ENCODE data around the gene GPR158.

The GPR158 gene

DNA sequence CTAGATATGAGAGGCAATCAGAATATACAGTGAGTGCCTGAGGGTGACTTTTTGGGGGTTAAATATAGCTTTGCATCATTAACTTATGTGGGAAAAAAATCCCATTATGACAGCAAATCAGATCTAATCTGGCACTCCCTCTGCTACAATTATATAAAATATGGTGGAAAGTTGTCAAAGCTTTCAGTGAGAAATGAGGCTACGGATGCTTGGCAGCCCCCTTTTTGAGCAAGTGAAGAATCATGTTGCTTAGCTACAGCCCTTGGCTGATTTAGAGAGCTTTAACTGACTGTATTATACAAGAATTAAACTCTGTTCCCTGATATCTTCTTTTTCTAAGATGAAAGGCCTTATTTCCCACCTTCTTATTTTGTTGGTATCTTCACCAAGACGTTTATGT, 57.4 kb downstream of the GPR158 start:
- H3K9me3 ChIP-seq (replicated peaks in 1 of 2; ENCODE audit: control insufficient read depth in 2 of 2, insufficient read depth in 1 of 2, low read depth in 1 of 2, low read length in 2 of 2): no peaks in the 10 kb centered on the region

DNA sequence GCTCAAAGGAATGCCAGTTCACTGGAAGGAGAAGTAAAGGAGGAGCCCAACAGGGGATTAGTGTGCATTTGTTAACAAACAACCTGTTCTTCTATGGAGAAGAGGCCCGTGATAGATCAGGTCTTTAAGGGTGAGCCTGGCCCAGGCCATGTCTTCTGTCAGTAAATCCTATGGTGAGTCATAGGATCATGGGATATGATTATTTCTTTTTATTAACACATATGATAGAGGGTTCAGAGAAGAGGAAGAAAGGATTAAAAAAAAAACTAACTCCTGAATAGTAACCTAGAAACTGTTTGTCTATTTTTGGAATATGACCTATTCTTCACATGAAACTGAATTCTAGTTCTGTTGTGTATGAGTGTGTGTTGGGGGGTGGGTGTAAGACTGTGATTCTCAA, 70.4 kb downstream of the GPR158 start:
- no CpG with 5 or more reads among the region's 1 CpG for WGBS, 2 donors (ENCODE audit: extremely low coverage in 2 of 2, insufficient read length in 2 of 2, insufficient replicate concordance in 1 of 2)

More for the DNA sequence above, 57.4 kb downstream of the GPR158 start:
- Histone ChIP-seq H3K4ac (ENCODE audit: low read length) (no peak overlapping the region), H3K9ac (ENCODE audit: low read depth, low read length, poor library complexity) (no peak overlapping the region), H3K23ac (ENCODE audit: low read depth, low read length, poor library complexity) (no peak overlapping the region), H3K14ac (ENCODE audit: low read length) (no peak overlapping the region), H2BK120ac (ENCODE audit: low read depth, low read length) (no peak overlapping the region), H2AK5ac (ENCODE audit: low read depth, low read length) (no peak overlapping the region), H3K36me3 (replicated peaks in 1 of 2; ENCODE audit: control insufficient read depth in 2 of 2, insufficient read depth in 2 of 2, low read length in 2 of 2) (no peaks in the 10 kb centered on the region), H4K91ac (ENCODE audit: low read depth, low read length, poor library complexity) (no peak overlapping the region), H3K79me1 (ENCODE audit: low read depth, low read length) (no peaks in the 10 kb centered on the region), H2BK12ac (ENCODE audit: low read length) (no peak overlapping the region), H3K27me3 (ENCODE audit: control insufficient read depth in 3 of 3, insufficient read depth in 3 of 3, low read depth in 1 of 3, low read length in 3 of 3) (no peaks in the 10 kb centered on the region), H2BK5ac (ENCODE audit: low read length) (no peak overlapping the region), H3K4me2 (ENCODE audit: insufficient read depth, low read length, poor library complexity, severe bottlenecking) (no peak overlapping the region), H3K27ac (replicated peaks; ENCODE audit: low read length) (no peak overlapping the region), H3K4me1 (ENCODE audit: control insufficient read depth in 2 of 2, insufficient read depth in 1 of 2, low read depth in 1 of 2, low read length in 2 of 2) (no peaks in the 10 kb centered on the region), H3K18ac (ENCODE audit: low read length) (no peak overlapping the region), H2AFZ (ENCODE audit: low read length) (no peak overlapping the region), H4K8ac (ENCODE audit: low read depth, low read length) (no peak overlapping the region), H2BK15ac (ENCODE audit: low read length) (no peak overlapping the region), H3K4me3 (ENCODE audit: low read length in 2 of 2) (no peak overlapping the region)
- no CpG with 5 or more reads among the region's 2 CpGs for WGBS, 2 donors (ENCODE audit: extremely low coverage in 2 of 2, insufficient read length in 2 of 2, insufficient replicate concordance in 1 of 2)
- DNase-seq (ENCODE audit: low spot score): no peak

DNA sequence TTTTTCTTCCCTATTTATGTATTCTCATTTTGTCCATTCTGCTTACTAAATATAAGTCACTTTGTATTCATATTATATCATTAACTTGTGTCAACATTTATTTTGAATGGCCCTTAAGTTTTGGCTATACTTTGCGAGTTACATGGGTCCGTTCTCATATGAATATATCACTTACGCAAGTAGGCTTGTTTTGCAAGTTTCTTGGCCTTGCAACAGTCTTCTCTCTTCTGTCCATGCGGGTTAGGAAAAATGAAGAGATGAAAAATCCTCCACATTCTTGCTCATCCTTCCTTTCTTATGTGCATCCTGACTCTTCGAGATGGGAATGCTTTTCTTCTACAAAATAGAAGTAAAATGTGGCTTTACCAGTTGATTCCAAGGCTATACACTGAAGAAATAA, 82.8 kb downstream of the GPR158 start:
- Histone ChIP-seq H4K8ac (ENCODE audit: low read depth, low read length) (no peak overlapping the region), H2BK120ac (ENCODE audit: low read depth, low read length) (no peak overlapping the region), H2BK15ac (ENCODE audit: low read length) (no peak overlapping the region), H2BK5ac (ENCODE audit: low read length) (no peak overlapping the region), H3K4me3 (ENCODE audit: low read length in 2 of 2) (no peak overlapping the region), H3K36me3 (replicated peaks in 1 of 2; ENCODE audit: control insufficient read depth in 2 of 2, insufficient read depth in 2 of 2, low read length in 2 of 2) (no peaks in the 10 kb centered on the region), H3K9me3 (replicated peaks in 1 of 2; ENCODE audit: control insufficient read depth in 2 of 2, insufficient read depth in 1 of 2, low read depth in 1 of 2, low read length in 2 of 2) (no peaks in the 10 kb centered on the region), H3K23ac (ENCODE audit: low read depth, low read length, poor library complexity) (no peak overlapping the region), H2BK12ac (ENCODE audit: low read length) (no peak overlapping the region), H3K9ac (ENCODE audit: low read depth, low read length, poor library complexity) (no peak overlapping the region), H3K18ac (ENCODE audit: low read length) (no peak overlapping the region), H2AFZ (ENCODE audit: low read length) (no peak overlapping the region), H3K79me1 (ENCODE audit: low read depth, low read length) (no peaks in the 10 kb centered on the region), H2AK5ac (ENCODE audit: low read depth, low read length) (no peak overlapping the region), H3K4me2 (ENCODE audit: insufficient read depth, low read length, poor library complexity, severe bottlenecking) (no peak overlapping the region), H4K91ac (ENCODE audit: low read depth, low read length, poor library complexity) (no peak overlapping the region), H3K27me3 (ENCODE audit: control insufficient read depth in 3 of 3, insufficient read depth in 3 of 3, low read depth in 1 of 3, low read length in 3 of 3) (no peaks in the 10 kb centered on the region), H3K27ac (replicated peaks; ENCODE audit: low read length) (no peak overlapping the region), H3K4ac (ENCODE audit: low read length) (no peak overlapping the region), H3K4me1 (ENCODE audit: control insufficient read depth in 2 of 2, insufficient read depth in 1 of 2, low read depth in 1 of 2, low read length in 2 of 2) (no peaks in the 10 kb centered on the region), H3K14ac (ENCODE audit: low read length) (no peak overlapping the region)
- DNase-seq (ENCODE audit: low spot score): no peak
- no CpG with 5 or more reads among the region's 5 CpGs for WGBS, 2 donors (ENCODE audit: extremely low coverage in 2 of 2, insufficient read length in 2 of 2, insufficient replicate concordance in 1 of 2)

More for the DNA sequence above, 70.4 kb downstream of the GPR158 start:
- H3K27ac ChIP-seq (replicated peaks; ENCODE audit: low read length): no peak overlapping the region
- H4K8ac ChIP-seq (ENCODE audit: low read depth, low read length): no peak overlapping the region
- H3K14ac ChIP-seq (ENCODE audit: low read length): no peak overlapping the region
- no peak overlapping the region for H3K9ac ChIP-seq (ENCODE audit: low read depth, low read length, poor library complexity)
- H3K79me1 ChIP-seq (ENCODE audit: low read depth, low read length): no peaks in the 10 kb centered on the region
- H3K23ac ChIP-seq (ENCODE audit: low read depth, low read length, poor library complexity): no peak overlapping the region
- no peak overlapping the region for H3K18ac ChIP-seq (ENCODE audit: low read length)
- H3K36me3 ChIP-seq (replicated peaks in 1 of 2; ENCODE audit: control insufficient read depth in 2 of 2, insufficient read depth in 2 of 2, low read length in 2 of 2): no peaks in the 10 kb centered on the region
- no peaks in the 10 kb centered on the region for H3K27me3 ChIP-seq (ENCODE audit: control insufficient read depth in 3 of 3, insufficient read depth in 3 of 3, low read depth in 1 of 3, low read length in 3 of 3)
- H3K4me3 ChIP-seq (ENCODE audit: low read length in 2 of 2): no peak overlapping the region
- no peak overlapping the region for H2AFZ ChIP-seq (ENCODE audit: low read length)
- no peak overlapping the region for H2BK12ac ChIP-seq (ENCODE audit: low read length)
- no peak overlapping the region for H4K91ac ChIP-seq (ENCODE audit: low read depth, low read length, poor library complexity)
- no peak overlapping the region for H2BK5ac ChIP-seq (ENCODE audit: low read length)
- no peak overlapping the region for H3K4me2 ChIP-seq (ENCODE audit: insufficient read depth, low read length, poor library complexity, severe bottlenecking)
- no peaks in the 10 kb centered on the region for H3K9me3 ChIP-seq (replicated peaks in 1 of 2; ENCODE audit: control insufficient read depth in 2 of 2, insufficient read depth in 1 of 2, low read depth in 1 of 2, low read length in 2 of 2)
- H3K4me1 ChIP-seq (ENCODE audit: control insufficient read depth in 2 of 2, insufficient read depth in 1 of 2, low read depth in 1 of 2, low read length in 2 of 2): no peaks in the 10 kb centered on the region
- no peak for DNase-seq (ENCODE audit: low spot score)
- no peak overlapping the region for H2AK5ac ChIP-seq (ENCODE audit: low read depth, low read length)
- H2BK120ac ChIP-seq (ENCODE audit: low read depth, low read length): no peak overlapping the region
- H2BK15ac ChIP-seq (ENCODE audit: low read length): no peak overlapping the region
- H3K4ac ChIP-seq (ENCODE audit: low read length): no peak overlapping the region

DNA sequence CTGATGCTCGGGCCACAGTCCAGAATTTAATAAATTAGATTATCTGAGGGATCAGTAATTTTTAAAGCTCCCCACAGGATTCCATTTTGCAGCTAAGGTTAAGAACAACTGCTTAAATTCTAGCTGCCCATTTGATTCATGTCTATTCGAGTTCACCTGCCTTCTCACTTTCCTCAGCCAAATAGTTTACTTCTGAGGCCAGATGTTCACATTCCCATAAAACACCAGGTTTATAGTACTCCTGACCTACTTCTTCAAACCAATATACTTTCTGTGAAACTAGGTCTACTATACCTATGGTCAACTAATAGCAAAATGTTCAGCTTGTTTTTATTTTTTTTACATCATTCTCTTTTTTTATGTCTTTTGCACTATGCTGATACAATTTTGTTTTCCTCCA, 86.3 kb downstream of the GPR158 start:
- Histone ChIP-seq H3K4ac (ENCODE audit: low read length) (no peak overlapping the region), H3K36me3 (replicated peaks in 1 of 2; ENCODE audit: control insufficient read depth in 2 of 2, insufficient read depth in 2 of 2, low read length in 2 of 2) (no peaks in the 10 kb centered on the region), H3K14ac (ENCODE audit: low read length) (no peak overlapping the region), H2BK12ac (ENCODE audit: low read length) (no peak overlapping the region), H3K27ac (replicated peaks; ENCODE audit: low read length) (no peak overlapping the region), H3K27me3 (ENCODE audit: control insufficient read depth in 3 of 3, insufficient read depth in 3 of 3, low read depth in 1 of 3, low read length in 3 of 3) (no peaks in the 10 kb centered on the region), H3K4me2 (ENCODE audit: insufficient read depth, low read length, poor library complexity, severe bottlenecking) (no peak overlapping the region), H3K79me1 (ENCODE audit: low read depth, low read length) (no peaks in the 10 kb centered on the region), H2AFZ (ENCODE audit: low read length) (no peak overlapping the region), H3K18ac (ENCODE audit: low read length) (no peak overlapping the region), H2BK5ac (ENCODE audit: low read length) (no peak overlapping the region), H2BK120ac (ENCODE audit: low read depth, low read length) (no peak overlapping the region), H3K4me1 (ENCODE audit: control insufficient read depth in 2 of 2, insufficient read depth in 1 of 2, low read depth in 1 of 2, low read length in 2 of 2) (no peaks in the 10 kb centered on the region), H3K9me3 (replicated peaks in 1 of 2; ENCODE audit: control insufficient read depth in 2 of 2, insufficient read depth in 1 of 2, low read depth in 1 of 2, low read length in 2 of 2) (no peaks in the 10 kb centered on the region), H2AK5ac (ENCODE audit: low read depth, low read length) (no peak overlapping the region), H3K4me3 (ENCODE audit: low read length in 2 of 2) (no peak overlapping the region), H2BK15ac (ENCODE audit: low read length) (no peak overlapping the region), H3K9ac (ENCODE audit: low read depth, low read length, poor library complexity) (no peak overlapping the region), H3K23ac (ENCODE audit: low read depth, low read length, poor library complexity) (no peak overlapping the region), H4K91ac (ENCODE audit: low read depth, low read length, poor library complexity) (no peak overlapping the region), H4K8ac (ENCODE audit: low read depth, low read length) (no peak overlapping the region)
- no peak for DNase-seq (ENCODE audit: low spot score)
- WGBS, 2 donors (ENCODE audit: extremely low coverage in 2 of 2, insufficient read length in 2 of 2, insufficient replicate concordance in 1 of 2): no CpG with 5 or more reads among the region's 2 CpGs
